NCI-H146 (cell line): ENCODE data around the gene GLCE.

Experiments used
- DNase-seq: peaks from one replicate; lab custom pipeline; 2025; lab: John Stamatoyannopoulos, UW

The GLCE gene

DNA sequence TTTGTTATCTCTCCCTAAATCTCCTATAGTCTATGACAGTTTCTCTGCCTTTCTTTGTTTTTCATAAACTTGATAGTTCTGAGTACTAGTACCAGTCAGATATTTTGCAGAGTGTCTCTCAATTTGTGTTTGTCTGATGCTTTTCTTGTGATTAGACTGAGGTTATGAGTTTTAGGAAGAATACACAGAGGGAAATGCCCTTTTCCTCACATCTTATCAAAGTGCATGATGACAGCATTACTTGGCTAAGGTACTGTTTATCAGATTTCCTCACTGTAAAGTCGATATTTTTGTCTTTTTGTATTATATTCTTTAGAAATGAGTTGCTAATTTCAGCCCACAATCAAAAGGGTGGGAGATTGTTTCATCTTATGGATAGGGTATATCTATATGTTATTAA lies 45.6 kb downstream of the GLCE start:
- DNase-seq, result no peak

DNA sequence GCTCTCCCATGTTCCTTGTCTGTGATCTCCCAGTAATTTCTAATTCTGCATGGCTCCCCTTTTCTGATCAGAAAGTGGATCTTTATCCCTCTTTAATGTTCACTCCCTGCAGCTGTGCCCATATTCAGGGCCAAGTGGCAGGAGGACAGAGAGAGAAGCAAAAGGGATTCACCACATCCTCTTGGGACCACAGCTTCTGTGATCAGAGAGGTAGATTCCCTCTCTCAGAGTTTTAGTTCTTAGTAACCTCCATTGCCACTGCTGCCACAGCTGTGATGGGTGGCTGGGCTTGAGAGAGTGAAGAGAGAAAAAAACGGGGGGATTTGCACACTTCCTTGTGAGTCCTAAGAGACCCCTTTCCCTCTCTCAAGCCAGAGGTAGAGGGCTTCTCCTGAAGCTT lies 49.2 kb downstream of the GLCE start:
- DNase-seq, result no peak

DNA sequence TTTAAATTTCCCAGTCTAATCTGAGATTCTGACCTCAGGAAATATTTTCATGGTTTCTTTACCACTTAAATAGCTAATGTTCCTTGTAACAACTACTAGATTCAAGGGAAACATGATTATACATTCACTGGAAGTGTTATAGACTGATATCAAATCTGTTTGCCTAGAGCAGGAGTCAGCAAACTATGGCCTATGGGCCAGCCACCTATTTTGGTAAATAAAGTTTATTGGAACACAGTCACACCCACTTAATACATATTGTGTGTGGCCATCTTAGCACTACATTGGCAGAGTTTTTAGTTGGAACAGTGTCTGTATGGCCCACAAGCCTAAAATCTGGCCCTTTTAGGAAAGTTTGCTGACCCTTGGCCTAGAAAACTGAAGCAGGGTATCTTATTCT lies 50.1 kb downstream of the GLCE start:
- no peak for DNase-seq

DNA sequence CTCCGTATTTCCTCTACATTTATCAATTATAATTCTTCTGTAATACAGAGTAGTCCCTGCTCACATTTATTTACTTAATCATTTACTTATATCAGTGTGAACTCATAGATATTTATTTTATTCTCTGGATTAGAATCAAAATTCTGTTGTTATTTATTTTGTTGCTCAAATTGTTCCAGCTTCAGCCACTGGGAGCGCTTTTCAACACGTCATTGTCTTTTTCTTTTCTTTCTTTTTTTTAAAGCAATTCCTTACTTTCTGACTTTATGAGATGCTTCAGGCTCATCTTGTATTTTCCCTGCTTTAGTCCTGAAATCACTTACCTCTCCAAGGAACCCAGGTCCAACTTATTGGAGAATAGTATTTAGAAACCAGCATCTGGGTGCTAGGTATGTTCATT lies 53.4 kb downstream of the GLCE start:
- no peak for DNase-seq

DNA sequence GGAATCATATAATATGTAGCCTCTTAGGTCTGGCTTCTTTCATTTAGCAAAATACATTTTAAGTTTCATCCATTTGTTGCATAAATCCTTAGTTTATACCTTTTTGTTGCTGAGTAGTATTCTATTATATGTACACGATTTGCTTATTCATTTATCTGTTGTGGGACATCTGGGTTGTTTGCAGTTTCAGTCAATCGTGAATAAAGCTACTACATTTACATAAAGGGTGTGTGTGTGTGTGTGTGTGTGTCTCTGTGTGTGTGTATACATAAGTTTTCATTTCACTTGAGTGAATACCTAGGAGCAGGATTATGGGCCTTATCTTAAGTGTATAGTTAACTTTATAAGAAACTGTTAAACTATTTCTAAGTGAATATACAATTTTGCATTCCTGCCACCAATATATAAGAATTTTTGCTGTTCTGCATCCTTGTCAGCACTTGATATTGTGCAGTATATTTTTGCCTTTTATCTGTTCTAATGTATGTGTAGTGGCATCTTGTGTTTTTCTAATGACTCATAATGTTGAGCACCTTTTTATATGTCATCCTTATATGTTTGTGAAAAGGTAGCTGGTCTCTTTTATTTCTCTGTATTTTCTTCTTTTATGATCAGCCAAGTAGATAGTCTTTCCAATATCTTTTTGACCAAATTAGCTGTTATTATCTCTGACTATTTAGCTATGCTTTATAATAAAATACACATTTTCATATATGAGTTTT lies 55.0 kb downstream of the GLCE start:
- no peak for DNase-seq

GRCh38 chr15:69217381-69217780 lies 56.9 kb downstream of the GLCE start:
- no peak for DNase-seq

DNA sequence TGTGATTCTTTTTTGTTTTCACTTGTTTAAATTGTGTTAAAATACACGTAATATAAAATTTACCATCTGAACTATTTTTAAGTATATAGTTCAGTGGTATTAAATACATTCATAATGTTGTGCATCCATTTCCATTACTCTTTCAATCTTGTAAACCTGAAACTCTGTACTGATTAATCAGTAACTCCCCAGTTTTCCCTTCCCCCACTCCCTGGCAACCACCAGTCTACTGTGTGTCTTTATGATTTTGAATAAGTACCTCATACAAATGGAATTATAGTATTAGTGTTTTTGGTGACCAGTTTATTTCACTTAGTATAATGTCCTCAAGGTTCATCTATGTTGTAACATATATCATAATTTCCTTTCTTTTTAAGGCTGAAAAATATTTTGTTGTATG lies 59.3 kb downstream of the GLCE start:
- DNase-seq, result no peak

DNA sequence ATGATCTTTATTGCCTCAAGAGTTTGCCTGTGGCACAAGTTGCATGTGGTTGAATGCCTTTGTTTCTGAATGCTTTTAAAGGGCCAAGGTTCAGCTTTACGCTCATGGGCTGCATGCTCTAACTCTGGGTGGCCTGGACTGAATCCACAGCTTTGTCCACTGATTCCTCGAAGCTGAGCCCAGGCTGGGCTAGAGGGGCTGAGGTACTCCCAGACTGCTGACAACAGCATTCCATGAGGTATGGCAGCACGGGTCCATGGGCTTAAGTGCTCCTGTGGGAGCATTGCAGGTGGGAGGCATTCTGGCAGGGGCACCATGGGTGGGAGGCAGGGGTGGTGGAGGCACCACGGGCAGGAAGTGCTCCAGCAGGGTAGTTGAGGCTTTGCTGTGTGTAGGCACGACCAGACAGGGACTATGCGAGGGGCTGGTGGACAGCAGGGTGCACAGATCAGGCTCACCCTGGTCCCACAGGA lies 61.6 kb downstream of the GLCE start:
- DNase-seq, result no peak

DNA sequence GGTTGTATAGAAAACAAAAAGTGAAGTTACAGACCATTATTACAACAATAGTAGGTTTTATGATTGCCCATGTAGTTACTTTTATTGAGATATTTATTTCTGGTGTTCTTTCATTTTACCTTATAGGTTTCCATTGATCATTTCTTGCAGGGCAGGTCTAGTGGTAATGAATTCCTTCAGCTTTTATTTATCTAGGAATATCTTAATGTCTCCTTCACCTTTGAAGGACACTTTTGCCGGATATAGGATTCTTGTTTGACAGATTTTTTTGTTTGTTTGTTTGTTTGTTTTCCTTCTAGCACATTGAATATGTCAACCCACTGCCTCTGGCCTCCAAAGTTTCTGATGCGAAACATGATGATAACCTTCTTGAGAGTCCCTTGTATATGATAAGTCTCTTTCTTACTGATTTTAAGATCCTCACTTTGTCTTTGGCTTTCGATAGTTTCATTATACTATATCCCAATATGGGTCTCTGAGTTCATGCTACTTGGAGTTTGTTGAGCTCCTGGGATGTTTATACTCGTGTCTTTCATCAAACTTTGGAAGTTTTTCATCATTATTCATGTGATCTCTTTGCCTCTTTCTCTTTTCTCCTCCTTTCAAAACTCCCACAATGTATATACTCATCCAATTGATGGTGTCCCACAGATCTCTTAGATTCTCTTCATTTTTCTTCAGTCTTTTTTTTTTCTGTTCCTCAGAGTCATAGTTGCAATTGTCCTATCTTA lies 62.8 kb downstream of the GLCE start:
- DNase-seq, result no peak

DNA sequence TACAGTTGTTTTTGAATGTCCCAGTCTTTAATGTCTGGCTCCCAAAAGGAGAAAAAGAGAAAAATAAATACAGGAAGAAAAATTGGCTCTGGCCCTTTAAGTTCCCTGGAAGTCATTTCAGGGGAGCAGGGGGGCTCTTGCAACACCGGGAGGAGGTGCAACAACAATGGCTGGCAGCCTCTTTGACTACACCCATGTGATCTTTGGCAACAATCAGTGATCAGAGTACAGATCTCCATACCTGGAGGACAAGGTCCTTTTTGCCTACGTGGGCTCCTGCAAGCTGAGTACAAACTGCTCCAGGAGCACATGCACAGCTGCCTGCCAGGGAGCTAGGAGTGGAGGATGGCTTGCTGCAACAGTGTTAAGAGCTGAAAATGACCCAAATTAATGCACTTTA lies 63.9 kb downstream of the GLCE start:
- DNase-seq, result no peak

DNA sequence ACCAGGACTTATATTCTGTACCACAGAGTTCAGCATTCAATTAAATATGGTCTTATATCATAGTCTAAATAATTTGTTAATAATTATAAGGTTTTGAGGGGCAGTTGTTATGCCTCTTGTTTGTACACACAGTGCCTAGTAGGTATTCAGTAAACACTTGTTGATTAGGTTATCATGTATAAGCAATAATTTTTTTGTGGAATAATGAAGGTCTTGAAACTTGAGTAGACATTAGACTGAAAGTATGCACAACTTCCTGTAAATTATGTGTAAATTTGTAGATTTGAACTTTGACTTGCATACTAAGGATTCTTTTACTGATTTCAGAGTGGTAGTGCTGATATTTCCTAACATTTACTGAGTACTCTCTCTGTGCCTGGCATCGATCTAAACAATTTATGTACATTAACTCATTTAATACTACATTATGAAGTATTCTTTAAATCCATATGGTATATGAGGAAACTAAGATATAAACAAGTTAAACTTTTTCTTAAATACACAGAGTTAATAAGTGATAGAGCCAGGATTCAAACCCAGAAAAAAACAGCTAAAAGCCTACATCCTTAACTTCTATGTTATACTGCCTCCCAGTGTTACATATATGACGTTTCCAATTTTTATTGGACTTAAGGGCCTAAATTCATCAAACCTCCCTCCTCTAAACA lies 65.1 kb downstream of the GLCE start:
- peak; percentile 16 for DNase-seq

- no peak for DNase-seq
Observed at GRCh38 chr15:69226023-69226355, 65.6 kb downstream of the GLCE start.

GRCh38 chr15:69232144-69232543 lies 71.7 kb downstream of the GLCE start:
- no peak for DNase-seq

GRCh38 chr15:69232765-69233164 lies 72.3 kb downstream of the GLCE start:
- no peak for DNase-seq

GRCh38 chr15:69234676-69235075 lies 74.2 kb downstream of the GLCE start:
- no peak for DNase-seq

DNA sequence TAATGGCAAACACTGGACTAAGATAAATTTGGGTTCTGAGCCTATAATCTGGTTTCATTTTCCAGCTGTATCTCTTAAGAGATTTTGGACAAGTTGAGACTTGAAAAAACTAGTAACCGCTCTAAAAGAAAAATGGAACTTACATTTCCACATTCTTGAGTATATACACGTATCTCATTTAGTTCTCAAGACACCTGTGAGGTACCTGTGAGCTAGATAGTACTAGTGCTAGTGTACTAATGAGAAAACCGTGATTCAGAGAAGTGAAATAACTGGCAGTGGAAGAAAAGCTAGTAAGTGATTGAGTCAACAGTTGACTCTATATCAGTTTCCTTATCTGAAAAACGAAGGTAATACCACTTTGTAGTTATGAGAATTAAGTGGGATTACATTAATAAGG lies 76.1 kb downstream of the GLCE start:
- no peak for DNase-seq

- DNase-seq, result no peak
Observed at GRCh38 chr15:69237718-69238117, 77.3 kb downstream of the GLCE start.

GRCh38 chr15:69244798-69245197 lies 84.4 kb downstream of the GLCE start:
- DNase-seq, result no peak

GRCh38 chr15:69253156-69253555 lies 92.7 kb downstream of the GLCE start:
- DNase-seq, result no peak

- peak; percentile 24 for DNase-seq
Observed at GRCh38 chr15:69265347-69265955, 105.0 kb downstream of the GLCE start.

DNA sequence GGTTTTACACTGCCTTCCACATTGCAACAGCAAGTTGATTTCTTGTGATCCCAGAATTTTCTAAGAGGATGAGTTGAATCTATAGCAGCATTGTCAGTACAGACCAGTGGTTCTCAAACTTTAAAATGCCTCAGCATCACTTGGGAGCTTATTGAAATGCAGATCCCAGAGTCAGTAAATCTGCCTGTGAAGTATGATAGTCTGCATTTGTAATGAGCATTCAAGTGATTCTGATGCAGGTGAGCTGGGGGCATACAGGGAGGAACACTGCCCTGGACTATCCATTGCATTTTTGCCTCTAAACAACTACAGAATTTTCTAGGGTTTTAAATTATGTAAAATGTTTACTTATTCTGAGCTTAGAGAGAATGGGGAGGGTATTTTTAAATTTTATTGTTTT lies 110.8 kb downstream of the GLCE start:
- no peak for DNase-seq

GRCh38 chr15:69272139-69272538 lies 111.7 kb downstream of the GLCE start:
- no peak for DNase-seq

GRCh38 chr15:69272891-69273290 lies 112.5 kb downstream of the GLCE start:
- DNase-seq, result no peak
